Kidney (tissue), 14 donors: ENCODE data around the gene MTHFS. TPM values are rescaled to one million over a fixed set of nuclear protein-coding genes. Genes with fewer than 3 reads are reported as not detected.

Experiments
- DNase-seq, 5 donors: peaks; one replicate each; pipeline ENCODE4 v3.0.0-alpha.2; 2013 to 2020
- FAIRE-seq: peaks from 2 replicates; lab custom pipeline; 2012; peaks lifted over from hg19 to GRCh38; lab: Jason Lieb, UNC
- H3K27ac ChIP-seq, 2 donors: one replicate each; pipeline ENCODE4 v1.7.0; 2013; ENCODE audit warnings: low read depth in 2 of 2, low read length in 2 of 2, inconsistent platforms in 1 of 2
- H3K27me3 ChIP-seq: one replicate; pipeline ENCODE4 v1.7.1; 2013; ENCODE audit warnings: low read length, inconsistent platforms; ENCODE audit not compliant: control insufficient read depth, insufficient read depth
- H3K36me3 ChIP-seq, 3 donors: one replicate each; pipeline versions ENCODE4 v1.7.0 to v1.7.1; 2013; ENCODE audit warnings: low read length in 3 of 3, control low read depth in 1 of 3, inconsistent platforms in 1 of 3; ENCODE audit not compliant: insufficient read depth in 3 of 3, control insufficient read depth in 2 of 3
- H3K4me1 ChIP-seq, 3 donors: one replicate each; pipeline versions ENCODE4 v1.7.0 to v1.7.1; 2013; ENCODE audit warnings: low read length in 3 of 3, inconsistent platforms in 1 of 3, low read depth in 1 of 3; ENCODE audit not compliant: control insufficient read depth in 2 of 3, insufficient read depth in 2 of 3
- H3K4me3 ChIP-seq, 3 donors: one replicate each; pipeline versions ENCODE4 v1.7.0 to v1.8.1; 2013; ENCODE audit warnings: low read length in 3 of 3, control low read depth in 1 of 3, inconsistent platforms in 1 of 3
- H3K9ac ChIP-seq, 3 donors: one replicate each; pipeline versions ENCODE4 v1.7.0 to v1.7.1; 2013; ENCODE audit warnings: low read length in 3 of 3, control low read depth in 1 of 3, inconsistent platforms in 1 of 3
- H3K9me3 ChIP-seq, 3 donors: one replicate each; pipeline versions ENCODE4 v1.7.0 to v1.7.1; 2013; ENCODE audit warnings: low read length in 3 of 3, control low read depth in 1 of 3, inconsistent platforms in 1 of 3; ENCODE audit not compliant: control insufficient read depth in 2 of 3, insufficient read depth in 1 of 3
- intact Hi-C: fragments of 100-400 bp; cut with DNase I; formaldehyde crosslinking; loops from one replicate; pipeline ENCODE4 v1.11.1; 2022
- polyA plus RNA-seq: library from polyadenylated mRNA; stranded (reverse); fragments of 350-450 nt; fragmentation: Illumina TruSeq; extraction: RNeasy Lipid Tissue Mini Kit (QIAGEN cat#74804); gene quantifications from one replicate; pipeline ENCODE4 v1.2.3, GENCODE V29; 2014; ENCODE audit warnings: low read depth, low replicate concordance; ENCODE audit not compliant: insufficient read depth
- total RNA-seq: library from RNA; stranded (reverse); fragmentation: NEBNext Ultra II Directional; extraction: Animal tissue kit (Norgen Biotek cat#: 25700); gene quantifications from one replicate; pipeline ENCODE4 v1.2.1, GENCODE V29; 2021
- TF ChIP-seq, protein P1 (sequence below): IDR thresholded peaks from 3 replicates; pipeline ENCODE4 v1.5.1; 2012; ENCODE audit warnings: mild to moderate bottlenecking, moderate library complexity, borderline replicate concordance; ENCODE audit not compliant: insufficient read depth; ENCODE audit errors: extremely low read depth
- donor health status: control.
- donor health status: control.
- donor health status: control.
- donor health status: control.
- donor health status: control.
- donor health status: DM: yes; HTN: yes; CAD: no.
- donor health status: Normal renal cell carcinoma (clear cell type).

MTHFS gene
- total and polyA plus RNA-seq, 2 donors from 2014 or later = 44.1 to 115 TPM

- no peak overlapping the region for H3K27ac ChIP-seq
- no peak overlapping the region for H3K9ac ChIP-seq
- peaks cover 0 to 9% (median 0%) of the 10 kb centered on the region in 3 donors for H3K36me3 ChIP-seq
- TF ChIP-seq, protein P1, sequence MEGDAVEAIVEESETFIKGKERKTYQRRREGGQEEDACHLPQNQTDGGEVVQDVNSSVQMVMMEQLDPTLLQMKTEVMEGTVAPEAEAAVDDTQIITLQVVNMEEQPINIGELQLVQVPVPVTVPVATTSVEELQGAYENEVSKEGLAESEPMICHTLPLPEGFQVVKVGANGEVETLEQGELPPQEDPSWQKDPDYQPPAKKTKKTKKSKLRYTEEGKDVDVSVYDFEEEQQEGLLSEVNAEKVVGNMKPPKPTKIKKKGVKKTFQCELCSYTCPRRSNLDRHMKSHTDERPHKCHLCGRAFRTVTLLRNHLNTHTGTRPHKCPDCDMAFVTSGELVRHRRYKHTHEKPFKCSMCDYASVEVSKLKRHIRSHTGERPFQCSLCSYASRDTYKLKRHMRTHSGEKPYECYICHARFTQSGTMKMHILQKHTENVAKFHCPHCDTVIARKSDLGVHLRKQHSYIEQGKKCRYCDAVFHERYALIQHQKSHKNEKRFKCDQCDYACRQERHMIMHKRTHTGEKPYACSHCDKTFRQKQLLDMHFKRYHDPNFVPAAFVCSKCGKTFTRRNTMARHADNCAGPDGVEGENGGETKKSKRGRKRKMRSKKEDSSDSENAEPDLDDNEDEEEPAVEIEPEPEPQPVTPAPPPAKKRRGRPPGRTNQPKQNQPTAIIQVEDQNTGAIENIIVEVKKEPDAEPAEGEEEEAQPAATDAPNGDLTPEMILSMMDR = no peak
- intact Hi-C loops = no loop called here
- no peak for FAIRE-seq
- H3K4me1 ChIP-seq = no peaks in the 10 kb centered on the region
- no peaks in the 10 kb centered on the region for H3K9me3 ChIP-seq
- DNase-seq = no peak
- H3K4me3 ChIP-seq = no peak overlapping the region
- H3K27me3 ChIP-seq = no peaks in the 10 kb centered on the region
Observed at GRCh38 chr15:79844221-79844620, 52.6 kb downstream of the MTHFS start.

DNA sequence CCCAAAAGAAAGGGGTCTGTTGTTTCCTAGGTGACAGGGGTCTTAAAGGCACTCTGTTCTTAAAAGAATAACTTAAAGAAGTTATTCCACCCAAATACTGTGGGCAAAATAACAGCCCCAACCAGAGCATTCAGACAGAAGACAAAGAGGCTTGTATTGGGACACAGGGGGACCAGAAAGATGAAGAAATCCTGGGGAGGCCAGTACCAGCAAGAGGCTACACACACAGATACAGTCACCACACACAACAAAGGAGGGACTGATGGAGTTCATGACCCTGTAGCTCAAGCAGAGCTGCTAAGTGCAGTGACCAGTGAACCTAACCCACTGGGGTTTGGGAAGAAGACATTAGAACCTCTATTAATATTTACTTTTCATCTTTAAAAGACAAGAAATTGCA, 59.0 kb downstream of the MTHFS start:
- no peaks in the 10 kb centered on the region for H3K4me1 ChIP-seq
- H3K27me3 ChIP-seq = no peaks in the 10 kb centered on the region
- DNase-seq (no peak), FAIRE-seq (no peak)
- intact Hi-C loops = no loop called here
- H3K4me3 ChIP-seq = no peak overlapping the region
- no peaks in the 10 kb centered on the region for H3K9me3 ChIP-seq
- H3K27ac ChIP-seq = no peak overlapping the region
- no peak overlapping the region for H3K9ac ChIP-seq
- TF ChIP-seq, protein P1 = no peak
- peaks cover 0 to 3% (median 0%) of the 10 kb centered on the region in 3 donors for H3K36me3 ChIP-seq

DNA sequence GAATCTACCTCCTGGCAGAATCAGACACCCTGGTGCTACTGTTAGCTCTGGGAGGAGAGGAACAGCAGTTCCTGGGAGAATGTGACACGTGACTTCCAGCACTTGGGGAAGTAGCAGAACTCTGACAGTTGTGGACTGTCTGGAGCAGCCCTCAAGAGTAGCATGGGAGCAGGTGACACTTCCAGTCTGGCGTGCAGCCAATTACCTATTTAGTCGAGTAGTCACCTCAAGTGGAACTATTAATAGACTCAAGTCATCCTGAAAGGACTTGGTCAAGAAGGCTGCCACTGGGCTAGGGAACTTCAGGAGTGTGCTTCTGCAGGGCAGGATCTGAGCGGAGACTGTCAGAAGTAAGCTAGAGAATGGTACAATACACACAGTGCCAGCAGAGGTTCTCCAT, 62.3 kb downstream of the MTHFS start:
- Histone ChIP-seq H3K4me3 (no peak overlapping the region), H3K27me3 (no peaks in the 10 kb centered on the region), H3K4me1 (no peaks in the 10 kb centered on the region), H3K36me3 (peaks cover 0 to 8% (median 0%) of the 10 kb centered on the region in 3 donors), H3K9me3 (no peaks in the 10 kb centered on the region), H3K27ac (no peak overlapping the region), H3K9ac (no peak overlapping the region)
- FAIRE-seq (no peak), DNase-seq (no peak)
- TF ChIP-seq, protein P1 = no peak
- intact Hi-C loops = no loop called here
